ENCODE results near the gene SNAPC2. TPM values are rescaled to one million over a fixed set of nuclear protein-coding genes. Genes with fewer than 3 reads are reported as not detected.

Gene SNAPC2
- total RNA-seq, 1 experiment from 2014 or later = 44.5 TPM

DNA sequence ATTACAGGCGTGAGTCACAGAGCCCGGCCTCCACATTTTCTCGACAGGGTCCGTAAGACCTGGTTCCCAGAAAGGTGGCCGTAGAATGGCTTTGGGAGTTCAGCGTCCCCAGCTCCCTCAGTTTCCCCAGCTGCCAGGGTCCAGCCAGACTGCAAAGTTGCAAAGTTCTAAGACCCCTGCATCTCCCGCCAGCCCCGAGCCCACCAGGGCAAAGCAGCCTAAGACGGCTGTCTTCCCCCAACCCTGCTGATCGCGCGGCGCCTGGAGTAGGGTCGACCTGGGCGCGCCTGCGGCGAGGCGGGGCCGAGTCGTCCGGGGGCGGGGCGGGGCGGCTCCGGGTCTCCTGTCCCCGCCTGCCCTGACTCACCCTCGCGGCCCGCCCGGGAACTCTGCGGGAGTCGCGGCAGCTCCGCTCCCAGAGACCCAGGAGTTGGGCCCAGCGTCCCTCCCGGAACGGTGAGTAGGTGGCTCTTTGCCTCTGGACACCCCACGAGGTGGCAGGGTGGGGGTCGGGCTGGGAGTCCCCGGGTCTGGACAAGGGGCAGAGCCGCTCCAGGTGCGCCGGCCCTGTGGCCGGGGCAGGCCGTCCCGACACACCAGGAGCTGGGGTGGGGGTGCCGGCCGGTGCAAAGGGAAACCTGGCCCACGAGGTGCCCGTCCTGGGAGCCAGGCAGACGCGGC lies 31.9 kb upstream of the SNAPC2 start, which contains the start of gene LRRC8E:
LRRC8E (plus strand) TSS at position 366 of the 681 bp plus-strand sequence. CDS start 7,094 bp downstream, outside the sequence.
- peak; percentile 66 for DNase-seq (ENCODE audit: low spot score)

DNA sequence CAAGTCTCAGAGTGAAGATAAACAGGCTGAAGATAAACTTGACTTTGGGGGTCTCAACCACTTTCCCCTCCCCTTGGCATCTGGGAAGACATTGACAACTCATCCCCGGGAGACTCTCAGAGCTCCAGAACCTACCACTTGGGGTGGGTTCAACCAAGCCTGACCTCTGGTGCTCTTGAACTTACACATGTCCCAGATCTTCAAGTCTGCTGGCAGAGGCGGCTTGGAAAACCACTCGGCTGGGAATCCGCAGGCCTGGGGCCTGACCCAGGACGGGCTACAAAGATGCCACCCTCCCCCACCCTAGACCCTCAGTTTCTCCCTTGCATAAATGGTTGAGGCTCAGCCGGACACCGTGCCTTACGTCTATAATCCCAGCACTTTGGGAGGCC lies 31.3 kb upstream of the SNAPC2 start:
- DNase-seq (ENCODE audit: low spot score) = no peak

DNA sequence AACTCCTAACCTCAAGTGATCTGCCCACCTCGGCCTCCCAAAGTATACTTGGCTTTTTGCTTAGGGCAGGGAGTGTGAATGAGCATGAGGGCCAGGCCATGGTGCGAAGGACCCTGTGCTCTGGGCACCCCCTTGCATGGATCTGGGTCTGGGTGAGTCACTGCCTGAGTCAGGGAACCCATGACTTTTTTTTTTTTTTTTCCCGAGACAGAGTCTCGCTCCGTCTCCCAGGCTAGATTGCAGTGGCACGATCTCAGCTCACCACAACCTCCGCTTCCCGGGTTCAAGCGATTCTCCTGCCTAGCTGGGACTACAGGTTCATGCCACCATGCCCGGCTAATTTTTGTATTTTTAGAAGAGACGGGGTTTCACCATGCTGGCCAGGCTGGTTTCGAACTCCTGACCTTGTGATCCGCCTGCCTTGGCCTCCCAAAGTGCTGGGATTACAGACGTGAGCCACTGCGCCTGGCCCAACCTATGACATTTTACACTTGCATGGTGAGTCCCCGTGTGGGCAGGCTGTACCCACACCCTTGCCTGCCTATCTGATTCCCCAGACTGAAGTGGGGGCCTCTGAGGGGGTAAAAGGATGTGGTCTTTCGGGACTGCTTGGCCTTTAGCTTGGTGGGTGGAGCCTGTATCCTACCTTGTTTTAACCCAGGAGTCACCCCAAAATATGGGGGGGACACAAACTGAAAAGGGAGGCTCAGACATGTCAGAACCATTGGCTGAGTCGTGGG lies 26.6 kb upstream of the SNAPC2 start:
- peak; percentile 82 for DNase-seq (ENCODE audit: low spot score)

DNA sequence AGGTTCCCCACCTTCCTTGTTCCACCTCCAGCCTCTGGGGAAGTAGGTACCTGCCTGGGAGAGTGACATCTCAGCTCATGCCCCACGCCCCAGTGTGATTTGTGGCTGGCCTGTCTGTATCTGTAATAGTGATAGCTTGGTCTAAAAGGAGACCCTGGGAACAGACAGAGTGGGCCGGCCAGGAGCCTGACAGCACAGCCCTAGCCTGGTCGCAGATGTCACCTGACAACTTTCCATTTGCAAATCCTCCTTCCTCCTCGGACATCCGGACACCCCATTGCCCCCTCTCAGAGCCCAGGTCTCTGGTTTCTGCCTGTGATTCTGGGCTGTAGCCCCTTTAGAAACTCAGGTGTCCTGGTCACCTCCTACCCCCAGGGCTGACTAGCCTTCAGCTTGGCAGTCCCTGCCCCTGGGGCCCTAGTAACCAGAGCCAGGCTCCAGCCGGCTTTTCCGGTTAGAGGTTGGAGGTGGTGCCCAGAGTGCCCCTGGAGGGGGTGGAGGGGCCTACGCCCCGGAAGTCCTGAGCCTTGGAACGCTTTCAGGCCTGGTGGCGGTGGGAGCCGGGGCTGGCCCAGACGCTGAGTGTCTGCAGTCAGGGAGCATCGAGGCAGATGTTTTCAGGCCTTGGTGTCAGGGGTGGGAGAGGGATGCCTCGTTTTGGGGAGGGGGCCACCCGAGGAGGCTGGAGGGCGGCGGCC lies 25.4 kb upstream of the SNAPC2 start:
- no peak for DNase-seq (ENCODE audit: low spot score)

DNA sequence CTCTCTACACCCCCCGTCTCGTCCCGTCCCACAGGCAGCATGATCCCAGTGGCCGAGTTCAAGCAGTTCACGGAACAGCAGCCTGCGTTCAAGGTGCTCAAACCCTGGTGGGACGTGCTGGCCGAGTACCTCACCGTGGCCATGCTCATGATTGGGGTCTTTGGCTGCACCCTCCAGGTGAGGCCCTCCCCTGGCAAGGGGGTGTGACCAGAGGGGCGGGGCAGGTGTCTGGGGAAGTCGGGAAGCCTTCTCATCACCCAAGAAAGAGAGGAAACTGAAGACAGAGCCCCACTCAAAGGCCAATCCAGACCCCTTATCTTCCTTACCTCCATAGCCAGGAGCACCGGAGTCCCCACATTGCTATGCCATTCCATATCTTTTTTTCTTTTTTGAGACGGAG lies 24.6 kb upstream of the SNAPC2 start:
- DNase-seq (ENCODE audit: low spot score) = no peak

DNA sequence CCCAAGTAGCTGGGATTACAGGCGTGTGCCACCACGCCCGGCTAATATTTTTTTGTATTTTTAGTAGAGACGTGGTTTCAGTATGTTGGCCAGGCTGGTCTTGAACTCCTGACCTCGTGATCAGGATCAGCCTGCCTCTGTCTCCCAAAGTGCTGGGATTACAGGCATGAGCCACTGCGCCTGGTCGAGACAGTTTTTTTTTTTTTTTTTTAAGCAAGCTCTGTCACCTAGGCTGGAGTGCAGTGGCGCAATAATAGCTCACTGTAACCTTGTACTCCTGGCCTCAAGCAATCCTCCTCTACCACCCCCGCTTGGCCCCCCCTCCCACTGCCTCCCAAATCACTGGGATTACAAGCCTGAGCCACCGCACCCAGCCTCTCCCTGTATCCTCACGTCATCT lies 22.8 kb upstream of the SNAPC2 start:
- DNase-seq (ENCODE audit: low spot score) = no peak

DNA sequence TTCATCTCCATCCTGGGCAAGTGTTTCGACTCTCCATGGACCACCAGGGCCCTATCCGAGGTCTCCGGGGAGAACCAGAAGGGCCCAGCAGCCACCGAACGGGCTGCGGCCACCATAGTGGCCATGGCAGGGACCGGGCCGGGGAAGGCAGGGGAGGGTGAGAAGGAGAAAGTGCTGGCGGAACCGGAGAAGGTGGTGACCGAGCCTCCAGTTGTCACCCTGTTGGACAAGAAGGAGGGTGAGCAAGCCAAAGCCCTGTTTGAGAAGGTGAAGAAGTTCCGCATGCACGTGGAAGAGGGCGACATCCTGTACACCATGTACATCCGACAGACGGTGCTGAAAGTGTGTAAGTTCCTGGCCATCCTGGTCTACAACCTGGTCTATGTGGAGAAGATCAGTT lies 21.2 kb upstream of the SNAPC2 start:
- no peak for DNase-seq (ENCODE audit: low spot score)

DNA sequence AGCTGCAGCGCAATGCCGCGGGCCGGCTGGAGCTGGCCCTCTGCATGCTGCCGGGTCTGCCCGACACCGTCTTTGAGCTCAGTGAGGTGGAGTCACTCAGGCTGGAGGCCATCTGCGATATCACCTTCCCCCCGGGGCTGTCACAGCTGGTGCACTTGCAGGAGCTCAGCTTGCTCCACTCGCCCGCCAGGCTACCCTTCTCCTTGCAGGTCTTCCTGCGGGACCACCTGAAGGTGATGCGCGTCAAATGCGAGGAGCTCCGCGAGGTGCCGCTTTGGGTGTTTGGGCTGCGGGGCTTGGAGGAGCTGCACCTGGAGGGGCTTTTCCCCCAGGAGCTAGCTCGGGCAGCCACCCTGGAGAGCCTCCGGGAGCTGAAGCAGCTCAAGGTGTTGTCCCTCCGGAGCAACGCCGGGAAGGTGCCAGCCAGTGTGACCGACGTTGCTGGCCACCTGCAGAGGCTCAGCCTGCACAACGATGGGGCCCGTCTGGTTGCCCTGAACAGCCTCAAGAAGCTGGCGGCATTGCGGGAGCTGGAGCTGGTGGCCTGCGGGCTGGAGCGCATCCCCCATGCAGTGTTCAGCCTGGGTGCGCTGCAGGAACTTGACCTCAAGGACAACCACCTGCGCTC lies 20.3 kb upstream of the SNAPC2 start:
- no peak for DNase-seq (ENCODE audit: low spot score)

DNA sequence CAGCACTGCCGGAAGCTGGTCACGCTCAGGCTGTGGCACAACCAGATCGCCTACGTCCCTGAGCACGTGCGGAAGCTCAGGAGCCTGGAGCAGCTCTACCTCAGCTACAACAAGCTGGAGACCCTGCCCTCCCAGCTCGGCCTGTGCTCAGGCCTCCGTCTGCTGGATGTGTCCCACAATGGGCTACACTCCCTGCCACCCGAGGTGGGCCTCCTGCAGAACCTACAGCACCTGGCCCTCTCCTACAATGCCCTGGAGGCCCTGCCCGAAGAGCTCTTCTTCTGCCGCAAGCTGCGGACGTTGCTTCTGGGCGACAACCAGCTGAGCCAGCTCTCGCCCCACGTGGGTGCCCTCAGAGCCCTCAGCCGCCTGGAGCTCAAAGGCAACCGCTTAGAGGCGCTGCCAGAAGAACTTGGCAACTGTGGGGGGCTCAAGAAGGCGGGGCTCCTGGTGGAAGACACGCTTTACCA lies 19.7 kb upstream of the SNAPC2 start:
- DNase-seq (ENCODE audit: low spot score) = no peak

DNA sequence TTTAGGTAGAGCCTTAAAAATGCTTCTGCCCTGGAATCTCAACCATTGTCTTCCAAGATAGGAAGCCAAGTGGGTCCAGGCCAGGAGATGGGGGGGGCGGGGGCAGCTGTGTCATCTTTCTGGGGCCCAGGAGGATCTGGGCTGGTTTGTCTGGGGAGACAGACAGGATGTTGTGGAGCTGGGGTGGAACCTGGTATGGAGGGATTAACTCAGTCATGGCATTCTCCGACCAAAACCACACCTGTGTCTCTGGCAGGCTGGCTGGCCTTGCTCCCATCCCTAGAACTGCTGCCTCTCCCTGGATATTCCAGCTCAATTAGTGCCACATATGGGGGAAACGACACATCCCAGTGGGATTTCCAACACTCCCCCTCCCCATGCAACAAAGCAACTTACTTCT lies 19.2 kb upstream of the SNAPC2 start:
- peak; percentile 45 for DNase-seq (ENCODE audit: low spot score)

DNA sequence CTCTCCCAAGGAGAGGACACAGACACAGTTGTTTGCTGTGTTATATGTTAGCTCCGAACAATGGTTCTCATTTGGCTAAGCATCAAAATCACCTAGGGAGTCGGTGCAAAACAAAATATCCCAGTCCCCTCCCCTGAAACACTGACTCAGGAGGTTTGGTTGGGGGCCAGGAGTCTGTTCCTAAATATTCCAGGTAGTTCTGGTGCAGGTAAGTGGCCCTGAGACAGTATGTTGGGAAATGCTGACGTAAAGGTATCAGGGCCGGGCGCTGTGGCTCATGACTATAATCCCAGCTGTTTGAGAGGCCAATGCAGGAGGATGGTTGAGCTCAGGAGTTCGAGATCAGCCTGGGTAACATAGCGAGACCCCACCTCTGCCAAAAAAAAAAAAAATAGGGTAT lies 18.8 kb upstream of the SNAPC2 start:
- DNase-seq (ENCODE audit: low spot score) = no peak

DNA sequence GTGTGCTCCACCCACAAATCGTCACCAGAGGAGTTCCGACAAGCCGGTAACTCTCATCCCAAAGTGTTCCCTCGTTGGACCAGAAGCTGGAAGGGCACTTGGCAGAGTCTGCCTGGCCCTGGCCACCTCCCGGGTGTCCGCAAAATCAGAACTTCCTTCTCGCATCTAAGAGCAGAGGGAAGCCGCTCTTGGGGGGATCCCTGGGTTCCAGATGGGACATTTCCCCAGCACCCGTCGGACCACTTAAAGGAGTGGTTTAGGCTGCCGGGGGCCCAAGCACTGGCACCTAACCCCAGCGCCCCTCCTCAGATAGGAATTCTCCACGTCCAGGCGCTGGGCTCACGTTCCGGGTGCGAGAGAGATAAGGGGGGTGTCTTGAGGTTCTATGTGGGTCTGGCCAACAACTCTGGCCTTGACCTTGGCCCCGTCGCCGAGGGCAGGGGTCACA lies 17.3 kb upstream of the SNAPC2 start:
- DNase-seq (ENCODE audit: low spot score) = no peak

DNA sequence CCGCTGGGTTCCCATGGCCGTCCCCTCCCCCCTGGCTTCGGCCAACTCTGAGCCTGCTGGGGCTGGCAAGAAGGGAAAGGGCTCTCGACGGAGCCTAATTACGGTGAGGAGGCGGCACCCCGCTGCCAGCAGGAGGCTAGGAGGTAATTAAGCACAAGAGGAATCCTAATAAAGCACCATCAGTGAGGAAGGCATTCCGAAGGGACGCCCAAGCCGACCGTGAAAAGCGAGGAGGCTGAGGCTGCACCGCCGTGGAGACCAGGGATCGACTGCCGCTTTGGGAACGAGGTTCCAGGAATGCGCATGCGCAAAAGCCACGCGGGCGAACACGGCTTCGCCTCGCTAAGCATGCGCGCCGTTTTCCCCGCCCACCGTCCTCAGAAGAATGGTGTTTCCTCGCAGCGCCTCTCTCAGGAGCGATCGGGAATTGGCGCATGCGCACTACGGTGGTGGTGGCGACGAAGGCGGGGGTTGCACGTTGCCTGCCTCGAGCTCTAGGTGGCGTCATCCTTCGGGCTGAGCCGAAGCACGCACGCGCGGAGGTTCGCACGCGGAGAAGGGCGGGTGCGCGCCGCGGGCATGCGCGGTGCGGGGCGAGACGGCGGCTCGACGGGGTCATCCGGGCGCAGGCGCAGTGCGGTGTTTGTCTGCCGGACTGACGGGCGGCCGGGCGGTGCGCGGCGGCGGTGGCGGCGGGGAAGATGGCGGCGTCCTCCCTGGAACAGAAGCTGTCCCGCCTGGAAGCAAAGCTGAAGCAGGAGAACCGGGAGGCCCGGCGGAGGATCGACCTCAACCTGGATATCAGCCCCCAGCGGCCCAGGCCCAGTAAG lies 16.7 kb upstream of the SNAPC2 start, which contains the start of gene MAP2K7:
MAP2K7 (plus strand) TSS at position 634 of the 830 bp plus-strand sequence; CDS start at position 702, 68 bp downstream.
- peak; percentile 99 for DNase-seq (ENCODE audit: low spot score)

DNA sequence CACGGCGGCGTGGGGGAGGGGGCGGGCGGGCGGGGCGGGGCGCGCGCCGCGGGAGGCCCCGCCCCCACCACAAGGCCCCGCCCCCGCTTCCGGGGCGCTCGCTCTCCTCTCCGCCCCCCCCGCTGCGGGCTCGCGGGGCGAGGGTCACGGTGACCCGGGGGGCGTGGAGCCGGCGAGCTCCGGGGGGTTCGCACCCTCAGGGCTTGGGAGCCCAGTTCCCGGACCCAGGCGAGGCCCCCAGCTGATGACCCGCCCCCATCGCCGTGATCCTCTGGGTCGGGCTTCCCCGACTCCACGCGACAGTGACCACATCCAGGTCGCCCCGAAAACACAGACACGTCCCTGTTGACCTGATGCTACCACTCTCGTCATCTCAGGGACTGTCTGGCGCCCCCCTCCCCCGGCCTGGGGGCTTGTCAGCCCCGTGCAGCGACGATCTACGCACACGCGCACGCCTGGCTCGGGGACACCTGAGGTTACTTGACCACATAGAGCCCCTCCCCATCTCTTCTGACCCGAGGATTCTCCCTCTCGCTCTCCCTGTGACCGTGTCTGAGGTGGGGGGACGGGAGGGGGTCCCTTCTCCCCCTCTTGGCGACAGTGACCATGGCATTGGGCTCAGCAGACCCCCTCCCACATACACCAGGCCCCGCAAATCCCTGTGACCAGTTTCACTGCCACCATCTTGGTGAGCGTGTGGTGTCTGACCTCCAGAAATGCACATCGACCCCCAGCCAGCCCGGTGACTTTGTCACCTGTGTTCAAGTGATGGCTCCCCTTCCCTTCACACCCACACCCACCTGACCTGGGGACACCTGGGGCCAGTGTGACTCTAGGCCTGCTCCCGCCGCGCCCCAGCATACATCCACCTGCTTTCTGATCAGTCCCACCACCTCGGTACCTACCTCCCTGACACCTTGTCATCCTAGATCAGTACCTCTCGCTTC lies 15.8 kb upstream of the SNAPC2 start:
- no peak for DNase-seq (ENCODE audit: low spot score)

DNA sequence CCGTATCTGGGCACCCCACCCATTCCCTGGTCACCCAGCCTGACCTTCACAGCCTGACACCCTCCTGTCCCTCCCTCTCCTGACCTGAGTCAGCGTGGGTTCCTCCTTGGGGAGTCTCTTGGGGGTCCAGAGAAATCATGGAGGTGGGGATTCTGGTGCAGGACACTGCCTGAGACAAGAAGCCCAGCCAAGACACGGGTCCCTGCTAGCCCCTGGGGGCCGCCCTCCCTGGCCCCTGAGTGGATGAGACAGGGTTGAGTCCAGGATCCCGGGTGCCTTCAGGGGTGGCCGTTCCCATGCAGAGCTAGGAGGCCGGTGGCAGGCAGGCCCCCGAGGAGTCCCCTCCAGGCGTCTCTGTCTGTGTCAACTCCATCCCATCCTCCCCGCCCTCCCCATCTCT lies 14.9 kb upstream of the SNAPC2 start:
- DNase-seq (ENCODE audit: low spot score) = no peak

DNA sequence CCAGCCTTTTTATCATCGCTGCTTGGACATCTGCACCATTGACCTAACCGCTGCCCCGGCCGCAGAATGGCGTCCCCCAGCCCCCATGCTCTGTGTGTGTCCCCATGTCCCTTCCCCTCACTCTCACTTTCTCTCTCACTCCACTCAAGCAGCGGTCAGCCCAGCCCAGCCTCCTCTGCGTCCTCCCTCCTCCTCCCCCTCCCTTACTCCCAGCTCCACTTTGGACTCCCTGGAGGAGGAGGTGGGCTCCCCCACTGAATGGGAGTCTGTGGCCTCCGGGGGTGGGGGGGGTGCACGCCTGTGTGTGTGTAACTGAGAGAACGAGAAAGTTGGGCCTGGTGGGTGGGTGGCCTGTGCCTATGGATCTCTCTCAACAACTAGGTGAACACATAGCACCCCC lies 14.3 kb upstream of the SNAPC2 start:
- no peak for DNase-seq (ENCODE audit: low spot score)

DNA sequence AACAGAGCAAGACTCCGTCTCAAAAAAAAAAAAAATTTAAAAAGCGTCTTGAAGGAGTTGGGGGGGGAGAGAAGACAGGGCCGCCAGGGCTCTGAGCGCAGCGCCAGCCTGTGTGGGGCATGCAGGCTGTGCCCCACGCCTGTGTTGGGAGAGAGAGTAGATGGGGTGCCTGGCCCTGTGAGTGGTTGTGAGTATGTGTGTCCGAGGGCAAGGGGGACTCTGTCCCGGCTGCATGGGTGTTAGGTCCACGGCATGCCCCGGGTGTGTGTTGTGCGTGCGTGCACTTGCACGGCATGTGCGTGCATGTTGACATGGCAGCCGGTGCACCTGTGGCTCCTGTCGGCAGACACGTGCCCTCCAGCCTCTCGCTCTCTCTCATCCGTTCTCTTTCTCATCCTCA lies 13.0 kb upstream of the SNAPC2 start:
- no peak for DNase-seq (ENCODE audit: low spot score)

DNA sequence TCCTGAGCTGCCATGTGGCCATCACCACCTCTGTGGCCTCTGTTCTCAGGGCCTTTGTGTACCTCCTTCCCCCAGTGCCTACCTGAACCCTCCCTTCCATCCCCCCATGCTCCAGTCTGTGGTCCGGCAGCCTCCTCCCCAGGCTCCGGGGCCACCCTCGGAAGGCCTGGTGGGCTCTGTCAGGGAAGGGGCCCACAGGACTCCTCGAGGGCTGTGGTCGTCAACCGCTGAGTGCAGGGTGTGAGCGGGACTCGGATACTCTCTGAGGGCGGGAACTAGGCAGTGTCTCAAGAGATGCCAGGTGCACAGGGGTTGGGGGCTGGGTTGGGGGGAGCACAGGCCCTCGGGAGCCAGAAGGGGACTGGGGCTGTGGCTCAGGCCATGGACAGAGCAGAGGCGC lies 12.6 kb upstream of the SNAPC2 start:
- no peak for DNase-seq (ENCODE audit: low spot score)

DNA sequence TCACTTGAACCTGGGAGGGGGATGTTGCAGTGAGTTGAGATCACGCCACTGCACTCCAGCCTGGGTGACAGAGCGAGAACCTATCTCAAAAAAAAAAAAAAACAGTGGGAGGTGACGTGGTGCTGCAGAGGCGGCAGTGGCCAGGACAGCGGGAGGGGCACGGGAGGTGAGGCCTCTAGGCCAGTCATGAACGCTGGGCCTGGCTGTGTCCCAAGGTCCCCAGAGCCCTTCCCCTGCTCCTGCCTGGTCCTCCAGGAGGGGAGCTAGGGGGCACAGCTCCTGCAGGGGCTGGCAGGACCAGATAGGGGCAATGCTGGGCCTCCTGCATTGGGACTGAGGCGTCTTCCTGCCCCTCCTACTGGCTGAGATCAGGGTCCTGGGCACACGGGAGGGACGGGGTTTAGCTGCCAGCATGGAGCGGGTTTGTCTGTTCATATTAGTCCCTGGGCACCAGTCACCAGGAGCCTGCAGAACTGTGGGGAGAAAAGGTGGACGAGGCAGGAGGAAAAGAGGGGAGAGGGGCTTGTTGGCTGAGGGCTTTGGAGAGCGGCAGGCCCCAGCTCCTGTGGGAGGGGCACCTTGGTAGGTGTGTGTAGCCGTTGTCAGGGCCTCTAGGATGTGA lies 11.9 kb upstream of the SNAPC2 start:
- DNase-seq (ENCODE audit: low spot score) = no peak
